A673 (cell line): ENCODE data around the gene HOXB1. TPM values are rescaled to one million over a fixed set of nuclear protein-coding genes. Genes with fewer than 3 reads are reported as not detected.

Experiments
- BruUV-seq: library from RNA; stranded (reverse); fragments of 400-500 nt; replicated peaks from 2 replicates; lab custom pipeline; 2021; lab: Mats Ljungman, UMichigan
- CTCF ChIA-PET: fragments of 300-600 bp; sonication (Branson Sonifier 250); formaldehyde crosslinking; loops from one replicate; lab custom pipeline; 2022; ENCODE audit warnings: antibody characterized with exemption; lab: Charles Lee
- POLR2A ChIA-PET: fragments of 300-600 bp; sonication (Branson Sonifier 250); formaldehyde crosslinking; loops from one replicate; lab custom pipeline; 2022; ENCODE audit warnings: antibody characterized with exemption; ENCODE audit not compliant: low non-redundant PET; lab: Charles Lee
- DNase-seq: peaks from one replicate; pipeline ENCODE4 v3.0.0-alpha.2; 2015; ENCODE audit warnings: low spot score
- H3K27ac ChIP-seq: fragments of 200-600 bp; sonication (generic); 2 replicates; pipeline ENCODE4 v1.5.1; 2016; ENCODE audit warnings: mixed run types, low read depth, mild to moderate bottlenecking, mixed read lengths, antibody characterized with exemption, low read length; ENCODE audit not compliant: poor library complexity, severe bottlenecking
- H3K27me3 ChIP-seq: fragments of 200-600 bp; sonication (generic); replicated peaks from 2 replicates; pipeline ENCODE4 v1.6.1; 2017; ENCODE audit warnings: mixed run types, low read depth, mild to moderate bottlenecking, mixed read lengths, antibody characterized with exemption, low read length; ENCODE audit not compliant: insufficient read depth, poor library complexity
- H3K36me3 ChIP-seq: fragments of 200-600 bp; sonication (generic); 2 replicates; pipeline ENCODE4 v1.6.1; 2016; ENCODE audit warnings: mixed run types, mild to moderate bottlenecking, mixed read lengths, antibody characterized with exemption, low read length; ENCODE audit not compliant: insufficient read depth, poor library complexity, severe bottlenecking
- H3K4me1 ChIP-seq: fragments of 200-600 bp; sonication (generic); 2 replicates; pipeline ENCODE4 v1.6.1; 2017; ENCODE audit warnings: mixed run types, mild to moderate bottlenecking, mixed read lengths, antibody characterized with exemption, low read length; ENCODE audit not compliant: insufficient read depth, poor library complexity, severe bottlenecking
- H3K4me3 ChIP-seq: fragments of 200-600 bp; sonication (generic); 2 replicates; pipeline ENCODE4 v1.5.1; 2016; ENCODE audit warnings: low read depth, mixed run types, mild to moderate bottlenecking, mixed read lengths, low read length; ENCODE audit not compliant: poor library complexity, severe bottlenecking
- H3K9me3 ChIP-seq: fragments of 200-600 bp; sonication (generic); 2 replicates; pipeline ENCODE4 v1.6.1; 2016; ENCODE audit warnings: mixed run types, low read depth, mild to moderate bottlenecking, mixed read lengths, antibody characterized with exemption, low read length; ENCODE audit not compliant: poor library complexity, severe bottlenecking
- EZH2 ChIP-seq: fragments of 200-600 bp; sonication (generic); IDR thresholded peaks from 2 replicates; pipeline ENCODE4 v1.6.1; 2017; ENCODE audit warnings: borderline replicate concordance, low read depth, mild to moderate bottlenecking, mixed read lengths, antibody characterized with exemption, low read length; ENCODE audit not compliant: poor library complexity, severe bottlenecking
- intact Hi-C: fragments of 100-400 bp; cut with micrococcal nuclease; formaldehyde crosslinking; loops from one replicate; pipeline ENCODE4 v1.10.0; 2022; ENCODE audit not compliant: unreplicated experiment
- total RNA-seq: library from RNA; stranded (reverse); gene quantifications from 2 replicates; pipeline ENCODE4 v1.2.3, GENCODE V29; 2021
- TF ChIP-seq, protein P1 (sequence below): fragments of 300-800, 200-600 bp; sonication (generic); conservative IDR thresholded peaks from 2 replicates; pipeline ENCODE4 v1.5.1; 2017; ENCODE audit warnings: low read depth, mild to moderate bottlenecking, antibody characterized with exemption, low read length, moderate library complexity, mixed read lengths

The HOXB1 gene
- total RNA-seq, 1 experiment from 2014 or later: not detected

DNA sequence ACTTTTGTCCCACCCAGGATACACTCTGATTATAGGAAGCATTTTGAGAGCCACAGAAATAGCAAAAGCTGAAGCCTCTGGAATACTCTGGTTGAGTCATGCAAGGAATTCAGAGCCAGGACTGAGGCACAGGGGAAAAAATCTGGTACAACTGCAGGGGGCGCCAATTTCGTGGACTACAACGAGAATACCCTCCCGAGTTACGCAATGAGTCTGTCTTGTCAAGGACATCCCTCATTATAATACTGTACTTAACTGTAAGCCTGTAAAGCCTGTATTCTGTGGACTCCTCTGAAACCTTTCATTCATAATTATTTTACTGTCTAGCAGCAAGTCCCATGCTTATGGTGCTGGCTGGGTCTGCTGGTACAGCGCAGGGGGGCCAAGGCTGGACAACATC lies 7.8 kb downstream of the HOXB1 start:
- TF ChIP-seq, protein P1, sequence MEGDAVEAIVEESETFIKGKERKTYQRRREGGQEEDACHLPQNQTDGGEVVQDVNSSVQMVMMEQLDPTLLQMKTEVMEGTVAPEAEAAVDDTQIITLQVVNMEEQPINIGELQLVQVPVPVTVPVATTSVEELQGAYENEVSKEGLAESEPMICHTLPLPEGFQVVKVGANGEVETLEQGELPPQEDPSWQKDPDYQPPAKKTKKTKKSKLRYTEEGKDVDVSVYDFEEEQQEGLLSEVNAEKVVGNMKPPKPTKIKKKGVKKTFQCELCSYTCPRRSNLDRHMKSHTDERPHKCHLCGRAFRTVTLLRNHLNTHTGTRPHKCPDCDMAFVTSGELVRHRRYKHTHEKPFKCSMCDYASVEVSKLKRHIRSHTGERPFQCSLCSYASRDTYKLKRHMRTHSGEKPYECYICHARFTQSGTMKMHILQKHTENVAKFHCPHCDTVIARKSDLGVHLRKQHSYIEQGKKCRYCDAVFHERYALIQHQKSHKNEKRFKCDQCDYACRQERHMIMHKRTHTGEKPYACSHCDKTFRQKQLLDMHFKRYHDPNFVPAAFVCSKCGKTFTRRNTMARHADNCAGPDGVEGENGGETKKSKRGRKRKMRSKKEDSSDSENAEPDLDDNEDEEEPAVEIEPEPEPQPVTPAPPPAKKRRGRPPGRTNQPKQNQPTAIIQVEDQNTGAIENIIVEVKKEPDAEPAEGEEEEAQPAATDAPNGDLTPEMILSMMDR: peak; percentile 47
- TF ChIP-seq EZH2: no peak
- no TSS peak for BruUV-seq
- no peak for DNase-seq
- Histone ChIP-seq H3K4me3 (no peak overlapping the region), H3K27me3 (no peaks in the 10 kb centered on the region), H3K27ac (no peak overlapping the region), H3K36me3 (no peaks in the 10 kb centered on the region), H3K9me3 (no peaks in the 10 kb centered on the region), H3K4me1 (no peaks in the 10 kb centered on the region)
- intact Hi-C loops: no loop called here
- ChIA-PET CTCF (no interaction called here), POLR2A (no interaction called here)

DNA sequence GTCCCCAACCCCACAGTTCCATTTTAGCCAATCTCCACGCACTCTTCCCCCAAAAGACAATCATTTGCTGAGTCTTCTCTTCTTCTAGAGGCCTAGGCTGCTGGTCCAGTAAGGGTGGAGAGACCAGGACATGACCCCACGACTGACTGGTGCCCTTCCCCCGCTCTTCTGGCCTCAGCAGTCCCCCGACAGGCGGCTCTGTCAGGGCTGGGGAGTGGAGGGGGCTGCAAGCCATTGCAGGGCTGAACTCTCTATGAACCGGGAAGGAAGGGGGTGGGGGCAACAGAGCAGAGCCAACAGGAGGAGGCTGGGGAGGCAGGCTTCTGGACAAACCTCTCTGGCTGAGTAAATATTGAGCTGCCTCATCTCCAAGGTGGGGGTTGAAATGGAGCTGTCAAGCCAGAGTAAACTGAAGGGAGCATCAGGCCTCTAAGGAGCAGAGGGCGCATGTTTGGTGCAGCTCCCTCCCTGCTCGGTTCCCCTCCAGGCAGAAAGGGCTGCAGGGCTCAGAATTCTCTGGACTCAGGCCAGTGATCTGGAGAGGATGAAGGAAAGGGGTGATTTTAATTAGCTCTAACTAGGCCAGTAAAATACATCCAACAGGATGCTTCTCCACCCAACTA lies 8.7 kb downstream of the HOXB1 start:
- TF ChIP-seq EZH2: no peak
- TF ChIP-seq, protein P1: no peak
- no peaks in the 10 kb centered on the region for H3K36me3 ChIP-seq
- CTCF ChIA-PET: interaction anchor here (0.6 kb wide), 1 partner anchor 55 kb away, joined by 5 read pairs; no protein-coding TSS in a partner anchor
- H3K27ac ChIP-seq: no peak overlapping the region
- POLR2A ChIA-PET: no interaction called here
- BruUV-seq: no TSS peak
- H3K27me3 ChIP-seq: peaks cover 7% of the 10 kb centered on the region
- intact Hi-C loops: no loop called here
- H3K9me3 ChIP-seq: no peaks in the 10 kb centered on the region
- H3K4me1 ChIP-seq: no peaks in the 10 kb centered on the region
- DNase-seq: no peak
- H3K4me3 ChIP-seq: no peak overlapping the region

DNA sequence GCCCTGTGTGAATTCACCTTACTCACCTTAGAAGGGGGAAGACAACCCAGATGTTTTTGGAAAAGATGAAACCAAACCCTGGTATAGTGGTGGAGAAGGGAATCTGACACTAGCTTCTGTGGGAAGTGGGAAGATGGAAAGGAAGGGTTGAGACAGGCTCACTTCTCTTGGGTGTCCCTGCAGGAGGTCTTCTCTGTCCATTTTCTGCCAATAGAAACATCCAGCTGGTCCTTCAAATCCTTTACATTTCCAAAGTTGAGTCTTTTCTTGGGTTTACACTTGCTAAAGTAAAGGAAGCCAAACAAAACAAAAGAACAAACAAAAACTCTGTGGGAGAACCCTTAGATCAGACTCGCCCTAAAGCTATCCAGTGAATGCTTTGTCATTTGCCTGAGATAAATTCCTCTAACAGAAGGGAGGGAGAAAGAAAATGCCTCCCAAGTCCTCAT lies 10.2 kb downstream of the HOXB1 start:
- TF ChIP-seq, protein P1: no peak
- no peak for TF ChIP-seq EZH2

More for the DNA sequence above, 10.2 kb downstream of the HOXB1 start:
- no peaks in the 10 kb centered on the region for H3K9me3 ChIP-seq
- CTCF ChIA-PET: interaction anchor here (0.6 kb wide), 1 partner anchor 254 kb away, joined by 4 read pairs; no protein-coding TSS in a partner anchor
- POLR2A ChIA-PET: interaction anchor here (0.6 kb wide), 1 partner anchor 13 kb away, joined by 3 read pairs; no protein-coding TSS in a partner anchor
- no peaks in the 10 kb centered on the region for H3K36me3 ChIP-seq
- peaks cover 15% of the 10 kb centered on the region for H3K27me3 ChIP-seq
- H3K27ac ChIP-seq: no peak overlapping the region
- no peak overlapping the region for H3K4me3 ChIP-seq
- H3K4me1 ChIP-seq: no peaks in the 10 kb centered on the region
- intact Hi-C loops: no loop called here
- no peak for DNase-seq
- no TSS peak for BruUV-seq
